PFSK-1 (cell line): ENCODE measurements around the gene ZHX3.

ENCODE experiments used
- POLR2AphosphoS5 ChIP-seq: IDR thresholded peaks from 2 replicates; pipeline ENCODE4 v1.6.1; 2012; ENCODE audit warnings: low read depth, mild to moderate bottlenecking, control low read depth, low read length, moderate library complexity
- SIN3A ChIP-seq: IDR thresholded peaks from 2 replicates; pipeline ENCODE4 v1.6.1; 2012; ENCODE audit warnings: mild to moderate bottlenecking, low read length, moderate library complexity, borderline replicate concordance; ENCODE audit not compliant: insufficient read depth
- TAF1 ChIP-seq: IDR thresholded peaks from 2 replicates; pipeline ENCODE4 v1.6.1; 2012; ENCODE audit warnings: low read length, control low read depth, borderline replicate concordance; ENCODE audit not compliant: insufficient read depth
- TF ChIP-seq, protein P1 (sequence below), 2 experiments: IDR thresholded peaks; 2 replicates each; pipeline versions ENCODE4 v1.6.1 to v1.8.0; 2011 to 2012; ENCODE audit warnings: low read depth in 2 of 2, low read length in 2 of 2, control low read depth in 1 of 2, inconsistent platforms in 1 of 2, mild to moderate bottlenecking in 1 of 2, moderate library complexity in 1 of 2; ENCODE audit not compliant: insufficient read depth in 1 of 2

GRCh38 chr20:41181567-41181966 lies 136.0 kb downstream of the ZHX3 start:
- TF ChIP-seq POLR2AphosphoS5 (no peak), TAF1 (no peak), SIN3A (no peak)
- TF ChIP-seq, protein P1, sequence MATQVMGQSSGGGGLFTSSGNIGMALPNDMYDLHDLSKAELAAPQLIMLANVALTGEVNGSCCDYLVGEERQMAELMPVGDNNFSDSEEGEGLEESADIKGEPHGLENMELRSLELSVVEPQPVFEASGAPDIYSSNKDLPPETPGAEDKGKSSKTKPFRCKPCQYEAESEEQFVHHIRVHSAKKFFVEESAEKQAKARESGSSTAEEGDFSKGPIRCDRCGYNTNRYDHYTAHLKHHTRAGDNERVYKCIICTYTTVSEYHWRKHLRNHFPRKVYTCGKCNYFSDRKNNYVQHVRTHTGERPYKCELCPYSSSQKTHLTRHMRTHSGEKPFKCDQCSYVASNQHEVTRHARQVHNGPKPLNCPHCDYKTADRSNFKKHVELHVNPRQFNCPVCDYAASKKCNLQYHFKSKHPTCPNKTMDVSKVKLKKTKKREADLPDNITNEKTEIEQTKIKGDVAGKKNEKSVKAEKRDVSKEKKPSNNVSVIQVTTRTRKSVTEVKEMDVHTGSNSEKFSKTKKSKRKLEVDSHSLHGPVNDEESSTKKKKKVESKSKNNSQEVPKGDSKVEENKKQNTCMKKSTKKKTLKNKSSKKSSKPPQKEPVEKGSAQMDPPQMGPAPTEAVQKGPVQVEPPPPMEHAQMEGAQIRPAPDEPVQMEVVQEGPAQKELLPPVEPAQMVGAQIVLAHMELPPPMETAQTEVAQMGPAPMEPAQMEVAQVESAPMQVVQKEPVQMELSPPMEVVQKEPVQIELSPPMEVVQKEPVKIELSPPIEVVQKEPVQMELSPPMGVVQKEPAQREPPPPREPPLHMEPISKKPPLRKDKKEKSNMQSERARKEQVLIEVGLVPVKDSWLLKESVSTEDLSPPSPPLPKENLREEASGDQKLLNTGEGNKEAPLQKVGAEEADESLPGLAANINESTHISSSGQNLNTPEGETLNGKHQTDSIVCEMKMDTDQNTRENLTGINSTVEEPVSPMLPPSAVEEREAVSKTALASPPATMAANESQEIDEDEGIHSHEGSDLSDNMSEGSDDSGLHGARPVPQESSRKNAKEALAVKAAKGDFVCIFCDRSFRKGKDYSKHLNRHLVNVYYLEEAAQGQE (IDR thresholded peaks at IDR 0.05; ENCODE audit: insufficient read depth in 1 of 2, low read depth in 2 of 2, low read length in 2 of 2) = no peak
